ENCODE data around the gene LYZL1. TPM values are rescaled to one million over a fixed set of nuclear protein-coding genes. Genes with fewer than 3 reads are reported as not detected.
A peak's percentile ranks its signal among the peaks of the same experiment; 100 is the strongest.
"Not testable (repeated sequence)": the region's sequence is repeated elsewhere in the genome, so short reads cannot be mapped to it uniquely, and the experiment has no call there.

The LYZL1 gene
- total RNA-seq: not detected

- WGBS, 2 donors (ENCODE audit: low coverage in 1 of 2): 74 to 95% methylated on average over 5 to 6 of the region's 6 CpGs
- H3K4me1 ChIP-seq, H3K4me3 ChIP-seq, H3K36me3 ChIP-seq, H3K9me3 ChIP-seq, H3K27ac ChIP-seq, H3K27me3 ChIP-seq, ATAC-seq: not testable (repeated sequence)
Observed at GRCh38 chr10:29288906-29289305, at the start of gene LYZL1. Gene LYZL1, plus strand, starts transcription at chr10:29289070. Its CDS starts 2,798 bp downstream, at chr10:29291868.

GRCh38 chr10:29239569-29240472, 49.0 kb upstream of the LYZL1 start:
- TF ChIP-seq CTCF (IDR thresholded peaks at IDR 0.05): peak in 1 of 4 experiments; percentile 21
- TF ChIP-seq POLR2A (IDR thresholded peaks at IDR 0.05): no peak
- Histone ChIP-seq H3K27me3 (peaks cover 39% of the 10 kb centered on the region), H3K9me3 (no peaks in the 10 kb centered on the region), H3K27ac (no peak overlapping the region), H3K36me3 (no peaks in the 10 kb centered on the region), H3K4me1 (no peaks in the 10 kb centered on the region), H3K4me3 (no peak overlapping the region)
- no peak for ATAC-seq
- 74 to 84% methylated on average over 5 to 8 of the region's 15 CpGs for WGBS, 2 donors (ENCODE audit: low coverage in 1 of 2)

- 42 to 75% methylated on average over 3 to 5 of the region's 15 CpGs for WGBS, 2 donors (ENCODE audit: low coverage in 1 of 2)
- no peaks in the 10 kb centered on the region for H3K36me3 ChIP-seq
- H3K4me1 ChIP-seq: no peaks in the 10 kb centered on the region
- no peak overlapping the region for H3K4me3 ChIP-seq
- no peak for ATAC-seq
- peaks cover 36% of the 10 kb centered on the region for H3K27me3 ChIP-seq
- no peak overlapping the region for H3K27ac ChIP-seq
- H3K9me3 ChIP-seq: no peaks in the 10 kb centered on the region
- TF ChIP-seq POLR2A (IDR thresholded peaks at IDR 0.05) (no peak), CTCF (IDR thresholded peaks at IDR 0.05) (no peak), POLR2AphosphoS5 (IDR thresholded peaks at IDR 0.05) (no peak), EP300 (IDR thresholded peaks at IDR 0.05) (no peak)
Observed at GRCh38 chr10:29240986-29241660, 47.7 kb upstream of the LYZL1 start.

GRCh38 chr10:29241925-29242324, 46.9 kb upstream of the LYZL1 start:
- no peak overlapping the region for H3K4me3 ChIP-seq
- ATAC-seq: no peak
- no peaks in the 10 kb centered on the region for H3K36me3 ChIP-seq
- peaks cover 30% of the 10 kb centered on the region for H3K27me3 ChIP-seq
- no peak for TF ChIP-seq CTCF (IDR thresholded peaks at IDR 0.05)
- no peak for TF ChIP-seq POLR2AphosphoS5 (IDR thresholded peaks at IDR 0.05)
- H3K9me3 ChIP-seq: no peaks in the 10 kb centered on the region
- H3K27ac ChIP-seq: no peak overlapping the region
- no peaks in the 10 kb centered on the region for H3K4me1 ChIP-seq

- H3K27me3 ChIP-seq: peaks cover 20% of the 10 kb centered on the region
- 53 to 60% methylated on average over 4 to 5 of the region's 5 CpGs for WGBS, 2 donors (ENCODE audit: low coverage in 1 of 2)
- no peak overlapping the region for H3K27ac ChIP-seq
- TF ChIP-seq POLR2AphosphoS5 (IDR thresholded peaks at IDR 0.05) (no peak), CTCF (IDR thresholded peaks at IDR 0.05) (no peak), POLR2A (IDR thresholded peaks at IDR 0.05) (no peak), EP300 (IDR thresholded peaks at IDR 0.05) (no peak)
- no peaks in the 10 kb centered on the region for H3K36me3 ChIP-seq
- ATAC-seq: no peak
- no peaks in the 10 kb centered on the region for H3K9me3 ChIP-seq
- no peaks in the 10 kb centered on the region for H3K4me1 ChIP-seq
- no peak overlapping the region for H3K4me3 ChIP-seq
Observed at GRCh38 chr10:29243066-29243465, 45.8 kb upstream of the LYZL1 start.

Data from gastroesophageal sphincter (tissue), 4 donors.